Mesodermal cell (in vitro differentiated cells): ENCODE measurements around the gene MTNR1A.

Experiments used
- H3K27ac ChIP-seq: 2 replicates; pipeline ENCODE4 v1.7.0; 2013; ENCODE audit warnings: mild to moderate bottlenecking, low read depth, low read length, moderate library complexity; ENCODE audit not compliant: severe bottlenecking
- H3K36me3 ChIP-seq: 2 replicates; pipeline ENCODE4 v1.7.1; 2013; ENCODE audit warnings: mild to moderate bottlenecking, low read length, moderate library complexity; ENCODE audit not compliant: control insufficient read depth, insufficient read depth
- H3K4me1 ChIP-seq: one replicate; pipeline ENCODE4 v1.7.1; 2013; ENCODE audit warnings: mild to moderate bottlenecking, low read length; ENCODE audit not compliant: insufficient read depth, control insufficient read depth, poor library complexity, severe bottlenecking
- H3K4me3 ChIP-seq: 2 replicates; pipeline ENCODE4 v1.7.0; 2013; ENCODE audit warnings: low read length, control low read depth, mild to moderate bottlenecking; ENCODE audit not compliant: insufficient read depth, poor library complexity, severe bottlenecking; ENCODE audit errors: extremely low read depth
- H3K9me3 ChIP-seq: 2 replicates; pipeline ENCODE4 v1.7.1; 2013; ENCODE audit warnings: mild to moderate bottlenecking, low read length, moderate library complexity; ENCODE audit not compliant: control insufficient read depth
- WGBS, 2 experiments: methylation state at CpG; one replicate each; pipeline ENCODE4 v1.1.5; 2013; ENCODE audit warnings: missing lambda C conversion rate in 2 of 2; ENCODE audit not compliant: insufficient coverage in 2 of 2; 5-methylcytosine and 5-hydroxymethylcytosine counted together

The MTNR1A gene

GRCh38 chr4:186591651-186592050 is 36.3 kb upstream of the MTNR1A start:
- 94 to 98% methylated on average over 5 of the region's 6 CpGs for WGBS, 2 experiments
- Histone ChIP-seq H3K9me3 (no peaks in the 10 kb centered on the region), H3K4me3 (no peak overlapping the region), H3K4me1 (no peaks in the 10 kb centered on the region), H3K36me3 (peaks cover 90% of the 10 kb centered on the region), H3K27ac (no peak overlapping the region)

GRCh38 chr4:186588503-186588902 is 33.1 kb upstream of the MTNR1A start:
- Histone ChIP-seq H3K4me3 (no peak overlapping the region), H3K4me1 (no peaks in the 10 kb centered on the region), H3K27ac (no peak overlapping the region), H3K36me3 (peaks cover 94% of the 10 kb centered on the region), H3K9me3 (no peaks in the 10 kb centered on the region)
- 96% methylated on average over 19 to 20 of the region's 20 CpGs for WGBS, 2 experiments

- H3K9me3 ChIP-seq, result no peaks in the 10 kb centered on the region
- no peak overlapping the region for H3K27ac ChIP-seq
- H3K4me1 ChIP-seq, result no peaks in the 10 kb centered on the region
- H3K4me3 ChIP-seq, result no peak overlapping the region
- 40% methylated on average over 1 of the region's 4 CpGs; no CpG with 5 or more reads in 1 of the 2 experiments for WGBS, 2 experiments
- peaks cover 94% of the 10 kb centered on the region for H3K36me3 ChIP-seq
Measured at GRCh38 chr4:186587416-186588018, 32.1 kb upstream of the MTNR1A start.

- Histone ChIP-seq H3K36me3 (peaks cover 91% of the 10 kb centered on the region), H3K4me1 (no peaks in the 10 kb centered on the region), H3K27ac (no peak overlapping the region), H3K9me3 (no peaks in the 10 kb centered on the region), H3K4me3 (no peak overlapping the region)
- 94 to 96% methylated on average over 8 of the region's 8 CpGs for WGBS, 2 experiments
Measured at GRCh38 chr4:186586205-186586604, 30.8 kb upstream of the MTNR1A start.

- H3K4me3 ChIP-seq, result no peak overlapping the region
- 93 to 95% methylated on average over 3 to 6 of the region's 6 CpGs for WGBS, 2 experiments
- H3K4me1 ChIP-seq, result no peaks in the 10 kb centered on the region
- H3K36me3 ChIP-seq, result peaks cover 91% of the 10 kb centered on the region
- H3K9me3 ChIP-seq, result no peaks in the 10 kb centered on the region
- no peak overlapping the region for H3K27ac ChIP-seq
Measured at GRCh38 chr4:186584912-186585311, 29.5 kb upstream of the MTNR1A start.

- Histone ChIP-seq H3K9me3 (no peaks in the 10 kb centered on the region), H3K4me1 (no peaks in the 10 kb centered on the region), H3K36me3 (peaks cover 63% of the 10 kb centered on the region), H3K27ac (no peak overlapping the region), H3K4me3 (no peak overlapping the region)
- 96 to 100% methylated on average over 4 to 5 of the region's 6 CpGs for WGBS, 2 experiments
Measured at GRCh38 chr4:186581421-186581820, 26.1 kb upstream of the MTNR1A start.

- no peaks in the 10 kb centered on the region for H3K9me3 ChIP-seq
- no peaks in the 10 kb centered on the region for H3K4me1 ChIP-seq
- H3K27ac ChIP-seq, result no peak overlapping the region
- WGBS, 2 experiments, result 86 to 100% methylated on average over 1 of the region's 1 CpG
- H3K36me3 ChIP-seq, result peaks cover 55% of the 10 kb centered on the region
- H3K4me3 ChIP-seq, result no peak overlapping the region
Measured at GRCh38 chr4:186580669-186581068, 25.3 kb upstream of the MTNR1A start.

- H3K9me3 ChIP-seq, result peaks cover 3% of the 10 kb centered on the region
- H3K4me3 ChIP-seq, result no peak overlapping the region
- 84 to 86% methylated on average over 13 to 15 of the region's 23 CpGs for WGBS, 2 experiments
- no peaks in the 10 kb centered on the region for H3K4me1 ChIP-seq
- H3K36me3 ChIP-seq, result no peaks in the 10 kb centered on the region
- peak overlapping the region; percentile 67 for H3K27ac ChIP-seq
Measured at GRCh38 chr4:186570193-186570996, 15.0 kb upstream of the MTNR1A start.

- H3K36me3 ChIP-seq, result no peaks in the 10 kb centered on the region
- H3K27ac ChIP-seq, result peak overlapping the region; percentile 67
- H3K4me1 ChIP-seq, result no peaks in the 10 kb centered on the region
- WGBS, 2 experiments, result 89 to 92% methylated on average over 7 to 9 of the region's 10 CpGs
- no peak overlapping the region for H3K4me3 ChIP-seq
- H3K9me3 ChIP-seq, result peaks cover 3% of the 10 kb centered on the region
Measured at GRCh38 chr4:186569533-186570192, 14.3 kb upstream of the MTNR1A start.

GRCh38 chr4:186566068-186566467 is 10.7 kb upstream of the MTNR1A start:
- Histone ChIP-seq H3K9me3 (peaks cover 3% of the 10 kb centered on the region), H3K4me1 (no peaks in the 10 kb centered on the region), H3K4me3 (no peak overlapping the region), H3K27ac (no peak overlapping the region), H3K36me3 (no peaks in the 10 kb centered on the region)
- 87 to 95% methylated on average over 5 to 6 of the region's 7 CpGs for WGBS, 2 experiments
